Adipose tissue (tissue), 3 donors: Measurements from ENCODE around the gene INTS2. TPM values are rescaled to one million over a fixed set of nuclear protein-coding genes. Genes with fewer than 3 reads are reported as not detected.
"Not testable (repeated sequence)": the region's sequence is repeated elsewhere in the genome, so short reads cannot be mapped to it uniquely, and the experiment has no call there.

Experiments
- H3K27ac ChIP-seq: one replicate; pipeline ENCODE4 v1.5.1; 2013; ENCODE audit warnings: low read depth, low read length
- WGBS, 3 donors: extraction: QIAGEN DNeasy Blood & Tissue Kit; methylation state at CpG; one replicate each; pipeline ENCODE4 v1.1.7; 2013; 5-methylcytosine and 5-hydroxymethylcytosine counted together
- polyA plus RNA-seq, 3 donors: library from polyadenylated mRNA; stranded (reverse); fragments of 200-250 nt; gene quantifications; one replicate each; pipeline ENCODE4 v1.2.3, GENCODE V29; 2013
- donor health status: healthy with polysubstance abuse.
- donor health status: Bipolar disorder and iron deficiency.
- donor health status: healthy.

INTS2 gene
- polyA plus RNA-seq, 3 donors = 1.1 to 3.7 (median 2.5) TPM

- WGBS, 3 donors = 31 to 43% (median 36%) methylated on average over 1 of the region's 1 CpG
- no peak overlapping the region for H3K27ac ChIP-seq
Measured at GRCh38 chr17:61862105-61862574, 65.6 kb downstream of the INTS2 start.

GRCh38 chr17:61860397-61860796 lies 67.4 kb downstream of the INTS2 start:
- H3K27ac ChIP-seq = not testable (repeated sequence)
- WGBS, 3 donors = 93 to 98% (median 93%) methylated on average over 10 of the region's 10 CpGs

- WGBS, 3 donors = 87 to 97% (median 97%) methylated on average over 1 of the region's 1 CpG
- H3K27ac ChIP-seq = no peak overlapping the region
Measured at GRCh38 chr17:61856035-61856434, 71.7 kb downstream of the INTS2 start.

GRCh38 chr17:61852857-61853256 lies 74.9 kb downstream of the INTS2 start:
- 94 to 98% (median 96%) methylated on average over 2 of the region's 2 CpGs for WGBS, 3 donors
- no peak overlapping the region for H3K27ac ChIP-seq

- H3K27ac ChIP-seq = no peak overlapping the region
Measured at GRCh38 chr17:61849674-61850073, 78.1 kb downstream of the INTS2 start.

GRCh38 chr17:61848896-61849295 lies 78.9 kb downstream of the INTS2 start:
- 59 to 92% (median 91%) methylated on average over 2 of the region's 2 CpGs for WGBS, 3 donors
- no peak overlapping the region for H3K27ac ChIP-seq

GRCh38 chr17:61848247-61848646 lies 79.5 kb downstream of the INTS2 start:
- H3K27ac ChIP-seq = no peak overlapping the region
- WGBS, 3 donors = 89 to 94% (median 94%) methylated on average over 2 of the region's 2 CpGs

GRCh38 chr17:61847659-61848058 lies 80.1 kb downstream of the INTS2 start:
- 95 to 99% (median 98%) methylated on average over 3 of the region's 3 CpGs for WGBS, 3 donors

GRCh38 chr17:61846761-61847375 lies 80.9 kb downstream of the INTS2 start:
- H3K27ac ChIP-seq = no peak overlapping the region
- 94 to 95% (median 95%) methylated on average over 3 of the region's 3 CpGs for WGBS, 3 donors

More at GRCh38 chr17:61847659-61848058, 80.1 kb downstream of the INTS2 start:
- H3K27ac ChIP-seq = no peak overlapping the region

GRCh38 chr17:61846088-61846487 lies 81.7 kb downstream of the INTS2 start:
- no peak overlapping the region for H3K27ac ChIP-seq
- WGBS, 3 donors = 97 to 100% (median 98%) methylated on average over 8 of the region's 8 CpGs

GRCh38 chr17:61843435-61843834 lies 84.3 kb downstream of the INTS2 start:
- no peak overlapping the region for H3K27ac ChIP-seq
- 88 to 96% (median 93%) methylated on average over 1 of the region's 1 CpG for WGBS, 3 donors

GRCh38 chr17:61842899-61843298 lies 84.9 kb downstream of the INTS2 start:
- WGBS, 3 donors = 94 to 100% (median 98%) methylated on average over 1 of the region's 1 CpG
- no peak overlapping the region for H3K27ac ChIP-seq

GRCh38 chr17:61839300-61839786 lies 88.4 kb downstream of the INTS2 start:
- 90 to 99% (median 95%) methylated on average over 1 of the region's 1 CpG for WGBS, 3 donors
- no peak overlapping the region for H3K27ac ChIP-seq

- no peak overlapping the region for H3K27ac ChIP-seq
- WGBS, 3 donors = 42 to 56% (median 54%) methylated on average over 4 of the region's 4 CpGs
Measured at GRCh38 chr17:61837175-61838051, 90.4 kb downstream of the INTS2 start.

GRCh38 chr17:61836266-61837174 lies 91.3 kb downstream of the INTS2 start:
- no peak overlapping the region for H3K27ac ChIP-seq
- WGBS, 3 donors = 91 to 92% (median 92%) methylated on average over 3 of the region's 3 CpGs

GRCh38 chr17:61835606-61836005 lies 92.2 kb downstream of the INTS2 start:
- no peak overlapping the region for H3K27ac ChIP-seq
- 82 to 89% (median 87%) methylated on average over 1 of the region's 1 CpG for WGBS, 3 donors

- H3K27ac ChIP-seq = no peak overlapping the region
- whole genome bisulfite sequencing, 3 donors = 96 to 100% (median 100%) methylated on average over 2 of the region's 2 CpGs
Measured at GRCh38 chr17:61834610-61835009, 93.2 kb downstream of the INTS2 start.

- 89 to 94% (median 93%) methylated on average over 7 of the region's 7 CpGs for WGBS, 3 donors
- no peak overlapping the region for H3K27ac ChIP-seq
Measured at GRCh38 chr17:61833536-61834193, 94.1 kb downstream of the INTS2 start.
